Loucy (cell line): ENCODE data around the gene TUBGCP3.

Source experiments
- H2AFZ ChIP-seq: fragments of 200-600 bp; sonication (generic); 2 replicates; pipeline ENCODE4 v1.6.0; 2016; ENCODE audit warnings: antibody characterized with exemption, mild to moderate bottlenecking, low read length, moderate library complexity
- H3F3A ChIP-seq: fragments of 200-600 bp; 2 replicates; pipeline ENCODE4 v1.6.0; 2016; ENCODE audit warnings: antibody characterized with exemption, low read depth, mild to moderate bottlenecking
- H3K27me3 ChIP-seq: fragments of 200-600 bp; sonication (generic); 2 replicates; pipeline ENCODE4 v1.6.1; 2014; ENCODE audit warnings: low read length, mild to moderate bottlenecking; ENCODE audit not compliant: insufficient read depth, poor library complexity, severe bottlenecking
- H3K36me3 ChIP-seq: fragments of 200-600 bp; sonication (generic); 2 replicates; pipeline ENCODE4 v1.6.1; 2016; ENCODE audit warnings: low read length; ENCODE audit not compliant: insufficient read depth
- H3K4me1 ChIP-seq: fragments of 200-600 bp; sonication (generic); 2 replicates; pipeline ENCODE4 v1.5.1; 2014; ENCODE audit warnings: low read length, mild to moderate bottlenecking; ENCODE audit not compliant: insufficient read depth, poor library complexity, severe bottlenecking
- H3K4me2 ChIP-seq: fragments of 200-600 bp; sonication (generic); 2 replicates; pipeline ENCODE4 v1.6.0; 2014; ENCODE audit warnings: antibody characterized with exemption, low read length, low read depth, mild to moderate bottlenecking; ENCODE audit not compliant: poor library complexity, severe bottlenecking
- H3K4me3 ChIP-seq: fragments of 200-600 bp; sonication (generic); 2 replicates; pipeline ENCODE4 v1.5.1; 2014; ENCODE audit warnings: low read length, mild to moderate bottlenecking, mixed read lengths; ENCODE audit not compliant: poor library complexity, severe bottlenecking
- H3K79me2 ChIP-seq: fragments of 200-600 bp; sonication (generic); 2 replicates; pipeline ENCODE4 v1.6.1; 2014; ENCODE audit warnings: low read length; ENCODE audit not compliant: insufficient read depth
- H3K9ac ChIP-seq: fragments of 200-600 bp; sonication (generic); 2 replicates; pipeline ENCODE4 v1.6.0; 2014; ENCODE audit warnings: mild to moderate bottlenecking, low read depth, low read length, moderate library complexity; ENCODE audit not compliant: poor library complexity, severe bottlenecking
- H3K9me2 ChIP-seq: fragments of 200-600 bp; sonication (generic); replicated peaks from 2 replicates; pipeline ENCODE4 v1.6.1; 2016; ENCODE audit warnings: low read depth, low read length, mixed read lengths
- H3K9me3 ChIP-seq: fragments of 200-600 bp; sonication (generic); 2 replicates; pipeline ENCODE4 v1.6.1; 2014; ENCODE audit warnings: mild to moderate bottlenecking, antibody characterized with exemption, low read length, low read depth; ENCODE audit not compliant: insufficient read depth
- H4K20me1 ChIP-seq: fragments of 200-600 bp; sonication (generic); 2 replicates; pipeline ENCODE4 v1.6.0; 2014; ENCODE audit warnings: antibody characterized with exemption, low read length, mild to moderate bottlenecking; ENCODE audit not compliant: insufficient read depth, poor library complexity, severe bottlenecking
- CTCF ChIP-seq: fragments of 200-600 bp; sonication (generic); conservative IDR thresholded peaks from 2 replicates; pipeline ENCODE4 v1.5.1; 2014; ENCODE audit warnings: mild to moderate bottlenecking, antibody characterized with exemption, low read length
- EZH2phosphoT487 ChIP-seq: fragments of 200-600 bp; IDR thresholded peaks from 2 replicates; pipeline ENCODE4 v1.6.1; 2018; ENCODE audit warnings: antibody characterized with exemption, mild to moderate bottlenecking, moderate library complexity, borderline replicate concordance

TUBGCP3 gene

GRCh38 chr13:112466132-112467058 lies 121.6 kb downstream of the TUBGCP3 start:
- TF ChIP-seq CTCF (no peak), EZH2phosphoT487 (no peak)
- no peaks in the 10 kb centered on the region for H3F3A ChIP-seq
- no peaks in the 10 kb centered on the region for H4K20me1 ChIP-seq
- no peak overlapping the region for H3K9ac ChIP-seq
- H3K4me2 ChIP-seq = no peak overlapping the region
- no peaks in the 10 kb centered on the region for H3K27me3 ChIP-seq
- no peak overlapping the region for H2AFZ ChIP-seq
- no peaks in the 10 kb centered on the region for H3K79me2 ChIP-seq
- H3K9me2 ChIP-seq = no peaks in the 10 kb centered on the region
- no peaks in the 10 kb centered on the region for H3K4me1 ChIP-seq
- peaks cover 3% of the 10 kb centered on the region; the same call in 1 of the 2 replicates for H3K9me3 ChIP-seq
- no peak overlapping the region for H3K4me3 ChIP-seq
- H3K36me3 ChIP-seq = no peaks in the 10 kb centered on the region

- Histone ChIP-seq H3F3A (no peaks in the 10 kb centered on the region), H3K36me3 (no peaks in the 10 kb centered on the region), H3K9ac (no peak overlapping the region), H3K27me3 (no peaks in the 10 kb centered on the region), H3K4me1 (no peaks in the 10 kb centered on the region), H3K9me2 (no peaks in the 10 kb centered on the region), H3K4me2 (no peak overlapping the region), H3K4me3 (no peak overlapping the region), H4K20me1 (no peaks in the 10 kb centered on the region), H3K9me3 (peaks cover 3% of the 10 kb centered on the region; the same call in 1 of the 2 replicates), H2AFZ (no peak overlapping the region), H3K79me2 (no peaks in the 10 kb centered on the region)
- TF ChIP-seq CTCF (no peak), EZH2phosphoT487 (no peak)
These were observed 122.5 kb downstream of the TUBGCP3 start for GRCh38 chr13:112465251-112466131.

DNA sequence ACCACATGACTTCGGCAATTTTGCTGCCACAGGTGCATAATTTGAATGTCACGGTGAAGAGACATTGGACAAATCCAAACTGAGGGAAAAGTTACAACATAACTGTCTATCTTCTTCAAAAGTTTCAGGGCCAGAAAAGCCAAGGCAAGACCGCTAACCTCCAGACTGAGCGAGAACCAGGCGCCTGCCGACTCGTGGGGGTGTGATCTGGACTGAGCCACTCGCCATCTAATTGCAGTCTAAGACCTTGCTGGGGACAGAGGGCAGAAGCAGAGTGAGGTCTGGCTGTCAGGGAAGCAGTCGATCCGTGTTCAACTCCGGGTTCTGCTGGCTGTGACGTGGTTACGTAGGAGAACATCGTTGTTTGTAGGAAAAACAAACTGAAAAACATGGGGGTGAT lies 123.2 kb downstream of the TUBGCP3 start:
- H3K9me3 ChIP-seq = peaks cover 3% of the 10 kb centered on the region; the same call in 1 of the 2 replicates
- no peaks in the 10 kb centered on the region for H3K27me3 ChIP-seq
- H3F3A ChIP-seq = no peaks in the 10 kb centered on the region
- H4K20me1 ChIP-seq = no peaks in the 10 kb centered on the region
- no peak overlapping the region for H2AFZ ChIP-seq
- H3K36me3 ChIP-seq = no peaks in the 10 kb centered on the region
- H3K9me2 ChIP-seq = no peaks in the 10 kb centered on the region
- H3K4me2 ChIP-seq = no peak overlapping the region
- TF ChIP-seq EZH2phosphoT487 = no peak
- TF ChIP-seq CTCF = no peak
- H3K9ac ChIP-seq = no peak overlapping the region
- H3K79me2 ChIP-seq = no peaks in the 10 kb centered on the region
- no peak overlapping the region for H3K4me3 ChIP-seq
- no peaks in the 10 kb centered on the region for H3K4me1 ChIP-seq
